ENCODE data around the gene ANKRD12.

DNA sequence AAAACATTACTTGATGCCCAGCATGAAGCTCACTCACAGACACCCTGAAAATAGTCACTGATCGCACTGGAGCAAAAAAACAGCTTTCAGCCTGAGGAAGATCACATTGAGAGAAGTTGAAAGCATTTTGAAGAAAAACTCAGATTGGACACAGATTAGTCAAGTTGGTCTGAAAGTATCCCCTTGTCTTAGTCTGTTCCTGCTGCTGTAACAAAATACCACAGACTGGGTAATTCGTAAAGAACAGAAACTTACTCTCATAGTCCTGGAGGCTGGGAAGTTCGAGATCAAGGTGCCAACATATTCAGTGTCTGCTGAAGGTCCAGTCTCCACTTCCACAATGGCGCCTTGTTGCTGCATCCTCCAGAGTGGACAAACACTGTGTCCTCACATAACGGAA lies 48.3 kb upstream of the ANKRD12 start:
- TF ChIP-seq, protein P1, sequence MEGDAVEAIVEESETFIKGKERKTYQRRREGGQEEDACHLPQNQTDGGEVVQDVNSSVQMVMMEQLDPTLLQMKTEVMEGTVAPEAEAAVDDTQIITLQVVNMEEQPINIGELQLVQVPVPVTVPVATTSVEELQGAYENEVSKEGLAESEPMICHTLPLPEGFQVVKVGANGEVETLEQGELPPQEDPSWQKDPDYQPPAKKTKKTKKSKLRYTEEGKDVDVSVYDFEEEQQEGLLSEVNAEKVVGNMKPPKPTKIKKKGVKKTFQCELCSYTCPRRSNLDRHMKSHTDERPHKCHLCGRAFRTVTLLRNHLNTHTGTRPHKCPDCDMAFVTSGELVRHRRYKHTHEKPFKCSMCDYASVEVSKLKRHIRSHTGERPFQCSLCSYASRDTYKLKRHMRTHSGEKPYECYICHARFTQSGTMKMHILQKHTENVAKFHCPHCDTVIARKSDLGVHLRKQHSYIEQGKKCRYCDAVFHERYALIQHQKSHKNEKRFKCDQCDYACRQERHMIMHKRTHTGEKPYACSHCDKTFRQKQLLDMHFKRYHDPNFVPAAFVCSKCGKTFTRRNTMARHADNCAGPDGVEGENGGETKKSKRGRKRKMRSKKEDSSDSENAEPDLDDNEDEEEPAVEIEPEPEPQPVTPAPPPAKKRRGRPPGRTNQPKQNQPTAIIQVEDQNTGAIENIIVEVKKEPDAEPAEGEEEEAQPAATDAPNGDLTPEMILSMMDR (IDR thresholded peaks at IDR 0.05): no peak
- no peak for TF ChIP-seq ZFX (IDR thresholded peaks at IDR 0.05; ENCODE audit: borderline replicate concordance)

Data from 22Rv1 (cell line).